BE2C (cell line): ENCODE measurements around the gene DNAH7.

Experiments
- DNase-seq: peaks from one replicate; pipeline ENCODE4 v3.0.0-alpha.2; 2020
- H3K27me3 ChIP-seq: fragments of 250-450 bp; sonication (Bioruptor Pico); 2 replicates; pipeline ENCODE4 v1.5.1; 2020; ENCODE audit warnings: mild to moderate bottlenecking
- H3K36me3 ChIP-seq: fragments of 250-450 bp; sonication (Bioruptor Pico); 2 replicates; pipeline ENCODE4 v1.5.1; 2020; ENCODE audit warnings: mild to moderate bottlenecking
- H3K4me1 ChIP-seq: fragments of 250-450 bp; sonication (Bioruptor Pico); 2 replicates; pipeline ENCODE4 v1.5.1; 2020
- H3K4me3 ChIP-seq: 2 replicates; pipeline ENCODE4 v1.5.1; 2011; ENCODE audit warnings: low read depth, low read length
- H3K9me3 ChIP-seq: fragments of 250-450 bp; sonication (Bioruptor Pico); 2 replicates; pipeline ENCODE4 v1.5.1; 2020
- CTCF ChIP-seq: IDR thresholded peaks from 2 replicates; pipeline ENCODE4 v1.5.1; 2012; ENCODE audit warnings: mild to moderate bottlenecking, low read depth, low read length

DNAH7 gene

GRCh38 chr2:195861821-195862220 lies 206.8 kb downstream of the DNAH7 start:
- Histone ChIP-seq H3K9me3 (no peaks in the 10 kb centered on the region), H3K27me3 (peaks cover 12% of the 10 kb centered on the region), H3K4me3 (no peak overlapping the region), H3K4me1 (no peaks in the 10 kb centered on the region), H3K36me3 (no peaks in the 10 kb centered on the region)
- no peak for DNase-seq
- no peak for TF ChIP-seq CTCF

GRCh38 chr2:195859513-195859912 lies 209.1 kb downstream of the DNAH7 start:
- DNase-seq = no peak
- Histone ChIP-seq H3K9me3 (no peaks in the 10 kb centered on the region), H3K27me3 (peaks cover 12% of the 10 kb centered on the region), H3K4me1 (no peaks in the 10 kb centered on the region), H3K36me3 (no peaks in the 10 kb centered on the region), H3K4me3 (no peak overlapping the region)
- no peak for TF ChIP-seq CTCF

- Histone ChIP-seq H3K27me3 (peaks cover 9% of the 10 kb centered on the region), H3K9me3 (no peaks in the 10 kb centered on the region), H3K4me3 (no peak overlapping the region), H3K4me1 (no peaks in the 10 kb centered on the region), H3K36me3 (no peaks in the 10 kb centered on the region)
- TF ChIP-seq CTCF = no peak
- DNase-seq = no peak
Observed at GRCh38 chr2:195857132-195857531, 211.5 kb downstream of the DNAH7 start.

- no peaks in the 10 kb centered on the region for H3K36me3 ChIP-seq
- no peak for TF ChIP-seq CTCF
- no peaks in the 10 kb centered on the region for H3K4me1 ChIP-seq
- DNase-seq = no peak
- H3K9me3 ChIP-seq = no peaks in the 10 kb centered on the region
- H3K27me3 ChIP-seq = no peaks in the 10 kb centered on the region
- no peak overlapping the region for H3K4me3 ChIP-seq
Observed at GRCh38 chr2:195850764-195851163, 217.9 kb downstream of the DNAH7 start.

- no peak overlapping the region for H3K4me3 ChIP-seq
- no peaks in the 10 kb centered on the region for H3K4me1 ChIP-seq
- H3K36me3 ChIP-seq = no peaks in the 10 kb centered on the region
- peak; percentile 38 for DNase-seq
- no peak for TF ChIP-seq CTCF
- no peaks in the 10 kb centered on the region for H3K27me3 ChIP-seq
- H3K9me3 ChIP-seq = no peaks in the 10 kb centered on the region
Observed at GRCh38 chr2:195848119-195848899, 220.3 kb downstream of the DNAH7 start.

GRCh38 chr2:195842932-195843331 lies 225.7 kb downstream of the DNAH7 start:
- no peaks in the 10 kb centered on the region for H3K36me3 ChIP-seq
- no peak overlapping the region for H3K4me3 ChIP-seq
- peaks cover 2% of the 10 kb centered on the region; the same call in 1 of the 2 replicates for H3K27me3 ChIP-seq
- no peaks in the 10 kb centered on the region for H3K4me1 ChIP-seq
- H3K9me3 ChIP-seq = no peaks in the 10 kb centered on the region
- no peak for DNase-seq
- no peak for TF ChIP-seq CTCF
